RWPE2 (cell line): ENCODE measurements around the gene GNLY.

Experiments used
- ATAC-seq: fragments of 200-7000 bp; cut with Tn5 transposase; 3 replicates; pipeline ENCODE4 v1.9.1; 2021; ENCODE audit warnings: low read depth
- DNase-seq: peaks from one replicate; pipeline ENCODE4 v3.0.0-alpha.2; 2020; ENCODE audit warnings: low spot score
- H3K27ac ChIP-seq: fragments of 450-650 bp; 2 replicates; pipeline ENCODE4 v1.5.1; 2017; ENCODE audit warnings: mild to moderate bottlenecking; ENCODE audit not compliant: poor library complexity, severe bottlenecking
- H3K27me3 ChIP-seq: fragments of 250-450 bp; sonication (Bioruptor Pico); 2 replicates; pipeline ENCODE4 v1.5.1; 2021; ENCODE audit warnings: mild to moderate bottlenecking, moderate library complexity; ENCODE audit not compliant: insufficient read depth, poor library complexity, severe bottlenecking
- H3K36me3 ChIP-seq: fragments of 250-450 bp; sonication (Bioruptor Pico); 2 replicates; pipeline ENCODE4 v1.5.1; 2020; ENCODE audit warnings: low read depth, mild to moderate bottlenecking, moderate library complexity
- H3K4me1 ChIP-seq: fragments of 250-450 bp; sonication (Bioruptor Pico); 2 replicates; pipeline ENCODE4 v1.5.1; 2021; ENCODE audit warnings: mild to moderate bottlenecking, moderate library complexity; ENCODE audit not compliant: insufficient read depth, poor library complexity, severe bottlenecking
- H3K4me3 ChIP-seq: fragments of 250-450 bp; sonication (Bioruptor Pico); 2 replicates; pipeline ENCODE4 v1.5.1; 2021; ENCODE audit warnings: mild to moderate bottlenecking, moderate library complexity; ENCODE audit not compliant: severe bottlenecking
- H3K9me3 ChIP-seq: fragments of 250-450 bp; sonication (Bioruptor Pico); 2 replicates; pipeline ENCODE4 v1.5.1; 2021; ENCODE audit warnings: mild to moderate bottlenecking, moderate library complexity; ENCODE audit not compliant: severe bottlenecking
- TF ChIP-seq, protein P1 (sequence below): fragments of 450-650 bp; IDR thresholded peaks from one replicate; pipeline ENCODE4 v1.5.1; 2017; ENCODE audit warnings: mild to moderate bottlenecking, moderate library complexity; ENCODE audit not compliant: poor library complexity, severe bottlenecking

The GNLY gene

GRCh38 chr2:85698184-85698879 lies 4.2 kb downstream of the GNLY start:
- H3K4me3 ChIP-seq = no peak overlapping the region
- DNase-seq (no peak), ATAC-seq (no peak)
- no peaks in the 10 kb centered on the region for H3K27me3 ChIP-seq
- TF ChIP-seq, protein P1, sequence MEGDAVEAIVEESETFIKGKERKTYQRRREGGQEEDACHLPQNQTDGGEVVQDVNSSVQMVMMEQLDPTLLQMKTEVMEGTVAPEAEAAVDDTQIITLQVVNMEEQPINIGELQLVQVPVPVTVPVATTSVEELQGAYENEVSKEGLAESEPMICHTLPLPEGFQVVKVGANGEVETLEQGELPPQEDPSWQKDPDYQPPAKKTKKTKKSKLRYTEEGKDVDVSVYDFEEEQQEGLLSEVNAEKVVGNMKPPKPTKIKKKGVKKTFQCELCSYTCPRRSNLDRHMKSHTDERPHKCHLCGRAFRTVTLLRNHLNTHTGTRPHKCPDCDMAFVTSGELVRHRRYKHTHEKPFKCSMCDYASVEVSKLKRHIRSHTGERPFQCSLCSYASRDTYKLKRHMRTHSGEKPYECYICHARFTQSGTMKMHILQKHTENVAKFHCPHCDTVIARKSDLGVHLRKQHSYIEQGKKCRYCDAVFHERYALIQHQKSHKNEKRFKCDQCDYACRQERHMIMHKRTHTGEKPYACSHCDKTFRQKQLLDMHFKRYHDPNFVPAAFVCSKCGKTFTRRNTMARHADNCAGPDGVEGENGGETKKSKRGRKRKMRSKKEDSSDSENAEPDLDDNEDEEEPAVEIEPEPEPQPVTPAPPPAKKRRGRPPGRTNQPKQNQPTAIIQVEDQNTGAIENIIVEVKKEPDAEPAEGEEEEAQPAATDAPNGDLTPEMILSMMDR = no peak
- H3K27ac ChIP-seq = no peak overlapping the region
- H3K9me3 ChIP-seq = no peaks in the 10 kb centered on the region
- no peaks in the 10 kb centered on the region for H3K36me3 ChIP-seq
- peaks cover 18% of the 10 kb centered on the region for H3K4me1 ChIP-seq

GRCh38 chr2:85698880-85699254 lies 4.7 kb downstream of the GNLY start:
- Histone ChIP-seq H3K27me3 (no peaks in the 10 kb centered on the region), H3K36me3 (no peaks in the 10 kb centered on the region), H3K27ac (no peak overlapping the region), H3K4me1 (peaks cover 18% of the 10 kb centered on the region), H3K4me3 (no peak overlapping the region), H3K9me3 (no peaks in the 10 kb centered on the region)
- DNase-seq = no peak
- TF ChIP-seq, protein P1 = no peak
- ATAC-seq = no peak

DNA sequence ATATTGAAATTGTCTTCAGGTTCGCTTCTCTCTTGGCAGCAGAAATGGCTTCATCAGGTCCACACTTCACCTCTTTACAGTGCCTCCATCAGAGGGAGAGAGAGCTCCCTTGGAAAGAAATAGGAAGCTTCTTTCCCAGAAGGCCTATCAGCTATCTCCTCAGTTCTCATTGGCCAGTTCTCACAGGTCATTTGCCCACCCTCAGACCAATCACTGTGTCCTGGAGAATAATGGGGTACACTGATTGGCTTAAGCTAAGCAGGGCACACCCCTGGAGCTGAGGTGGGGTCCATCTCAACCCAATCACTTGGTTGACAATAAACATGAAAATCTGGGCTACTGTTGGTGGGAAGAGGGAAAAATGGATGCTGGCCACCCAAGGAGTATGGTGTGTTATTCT lies 5.2 kb downstream of the GNLY start:
- Histone ChIP-seq H3K36me3 (no peaks in the 10 kb centered on the region), H3K27ac (no peak overlapping the region), H3K4me1 (peaks cover 18% of the 10 kb centered on the region), H3K4me3 (no peak overlapping the region), H3K27me3 (no peaks in the 10 kb centered on the region), H3K9me3 (no peaks in the 10 kb centered on the region)
- DNase-seq = no peak
- TF ChIP-seq, protein P1 = no peak
- no peak for ATAC-seq

DNA sequence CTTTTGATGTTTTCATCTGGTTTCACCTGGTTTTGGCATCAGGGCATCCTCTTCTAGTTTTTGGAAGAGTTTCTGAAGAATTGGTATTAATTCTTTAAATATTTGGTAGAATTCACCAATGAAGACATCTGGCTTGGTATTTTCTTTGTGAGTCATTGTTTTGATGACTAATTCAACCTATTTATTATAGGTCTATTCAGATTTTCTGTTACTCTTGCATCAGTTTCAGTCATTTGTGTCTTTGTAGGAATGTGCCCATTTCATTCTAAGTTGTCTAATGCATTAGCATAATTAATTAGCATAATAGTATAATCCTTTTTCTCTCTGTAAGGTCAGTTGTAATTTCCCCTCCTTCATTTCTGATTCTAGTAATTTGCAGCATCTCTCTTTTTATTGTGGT lies 8.0 kb downstream of the GNLY start:
- DNase-seq = no peak
- Histone ChIP-seq H3K4me1 (peaks cover 33% of the 10 kb centered on the region), H3K27ac (peak overlapping the region; percentile 66)

DNA sequence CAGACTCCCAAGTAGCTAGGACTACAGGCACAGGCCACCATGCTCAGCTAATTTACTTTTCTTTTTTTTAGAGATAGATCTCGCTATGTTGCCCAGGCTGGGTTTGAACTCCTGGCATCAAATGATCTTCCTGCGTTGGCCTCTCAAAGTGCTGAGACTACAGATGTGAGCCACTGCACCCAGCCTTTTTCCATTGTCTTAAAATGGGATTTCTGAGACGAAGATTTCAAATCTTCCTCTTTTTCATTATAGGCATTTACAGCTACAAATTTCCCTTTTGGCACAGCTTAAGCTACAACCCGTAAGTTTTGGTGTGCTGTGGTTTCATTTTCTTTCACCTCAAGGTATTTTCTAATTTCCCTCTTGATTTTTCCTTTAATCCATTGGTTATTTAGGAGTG lies 8.6 kb downstream of the GNLY start:
- Histone ChIP-seq H3K27ac (peak overlapping the region; percentile 66), H3K4me1 (peaks cover 36% of the 10 kb centered on the region), H3K36me3 (no peaks in the 10 kb centered on the region), H3K9me3 (no peaks in the 10 kb centered on the region), H3K27me3 (no peaks in the 10 kb centered on the region), H3K4me3 (no peak overlapping the region)
- ATAC-seq (no peak), DNase-seq (no peak)
- TF ChIP-seq, protein P1 = no peak

More for the DNA sequence above, 8.0 kb downstream of the GNLY start:
- peak; percentile 44; the same call in 2 of the 3 replicates for ATAC-seq
- no peaks in the 10 kb centered on the region for H3K36me3 ChIP-seq
- H3K9me3 ChIP-seq = no peaks in the 10 kb centered on the region
- no peak overlapping the region for H3K4me3 ChIP-seq
- TF ChIP-seq, protein P1 = no peak
- no peaks in the 10 kb centered on the region for H3K27me3 ChIP-seq
